H4 (cell line): ENCODE results near the gene MARCHF2. TPM values are rescaled to one million over a fixed set of nuclear protein-coding genes. Genes with fewer than 3 reads are reported as not detected.
"Not testable (repeated sequence)": the region's sequence is repeated elsewhere in the genome, so short reads cannot be mapped to it uniquely, and the experiment has no call there.

Source experiments
- DNase-seq: peaks from one replicate; pipeline ENCODE4 v3.0.0-alpha.2; 2015; ENCODE audit warnings: low spot score
- total RNA-seq: library from RNA; depleted of rRNA; stranded (reverse); fragments of >200 nt; shearing (Covaris generic); gene quantifications from 2 replicates; pipeline ENCODE4 v1.2.3, GENCODE V29; 2014

Gene MARCHF2
- total RNA-seq, 1 experiment from 2014 or later, result 30.6 TPM

DNA sequence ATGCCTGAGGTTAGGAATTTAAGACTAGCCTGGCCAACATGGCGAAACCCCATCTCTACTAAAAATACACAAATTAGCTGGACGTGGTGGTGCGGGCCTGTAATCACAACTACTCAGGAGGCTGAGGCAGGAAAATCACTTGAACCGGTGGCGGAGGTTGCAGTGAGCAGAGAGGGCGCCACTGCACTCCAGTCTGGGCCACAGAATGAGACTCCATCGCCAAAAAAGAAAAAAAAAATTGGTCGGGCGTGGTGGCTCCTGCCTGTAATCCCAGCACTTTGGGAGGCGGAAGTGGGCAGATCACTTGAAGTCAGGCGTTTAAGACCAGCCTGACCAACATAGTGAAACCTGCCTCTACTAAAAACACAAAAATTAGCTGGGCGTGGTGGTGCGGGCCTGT, 2.4 kb upstream of the MARCHF2 start:
- not testable (repeated sequence) for DNase-seq

DNA sequence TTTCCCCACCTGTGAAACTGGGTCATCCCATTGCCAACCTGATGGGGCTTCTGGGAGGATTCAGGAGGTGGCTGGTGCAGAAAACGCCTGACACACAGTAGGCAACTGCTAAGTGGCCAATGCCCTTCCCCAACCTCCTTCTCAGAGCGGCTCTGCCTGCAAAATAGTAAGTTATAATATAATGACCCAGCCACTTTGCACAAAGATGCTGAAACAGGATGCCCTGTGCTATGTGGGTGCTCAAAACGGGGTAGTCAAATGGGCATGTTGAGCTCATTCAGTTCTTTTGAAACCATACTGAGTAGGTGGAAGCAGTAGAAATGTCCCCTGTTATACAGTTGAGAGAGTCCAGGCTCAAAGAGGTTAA, 507 bp downstream of the MARCHF2 start:
- DNase-seq, result no peak

DNA sequence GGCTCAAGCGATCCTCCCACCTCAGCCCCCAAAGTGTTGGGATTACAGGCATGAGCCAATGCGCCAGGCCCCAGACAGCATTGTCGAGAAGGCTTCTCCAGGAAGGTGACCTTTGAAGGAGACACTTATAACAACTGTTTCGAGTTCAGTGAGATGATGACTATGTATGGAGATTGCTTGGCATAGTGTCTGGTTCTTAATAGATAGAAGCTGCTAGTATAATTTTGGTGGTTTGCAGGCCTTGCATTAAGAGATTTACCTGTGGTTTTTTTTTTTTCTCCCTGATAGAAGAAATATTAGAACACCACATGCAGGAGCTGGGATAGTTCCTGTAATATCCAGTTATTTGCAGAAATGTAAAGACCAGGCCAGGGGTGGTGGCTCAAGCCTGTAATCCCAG, 3.7 kb downstream of the MARCHF2 start:
- no peak for DNase-seq

DNA sequence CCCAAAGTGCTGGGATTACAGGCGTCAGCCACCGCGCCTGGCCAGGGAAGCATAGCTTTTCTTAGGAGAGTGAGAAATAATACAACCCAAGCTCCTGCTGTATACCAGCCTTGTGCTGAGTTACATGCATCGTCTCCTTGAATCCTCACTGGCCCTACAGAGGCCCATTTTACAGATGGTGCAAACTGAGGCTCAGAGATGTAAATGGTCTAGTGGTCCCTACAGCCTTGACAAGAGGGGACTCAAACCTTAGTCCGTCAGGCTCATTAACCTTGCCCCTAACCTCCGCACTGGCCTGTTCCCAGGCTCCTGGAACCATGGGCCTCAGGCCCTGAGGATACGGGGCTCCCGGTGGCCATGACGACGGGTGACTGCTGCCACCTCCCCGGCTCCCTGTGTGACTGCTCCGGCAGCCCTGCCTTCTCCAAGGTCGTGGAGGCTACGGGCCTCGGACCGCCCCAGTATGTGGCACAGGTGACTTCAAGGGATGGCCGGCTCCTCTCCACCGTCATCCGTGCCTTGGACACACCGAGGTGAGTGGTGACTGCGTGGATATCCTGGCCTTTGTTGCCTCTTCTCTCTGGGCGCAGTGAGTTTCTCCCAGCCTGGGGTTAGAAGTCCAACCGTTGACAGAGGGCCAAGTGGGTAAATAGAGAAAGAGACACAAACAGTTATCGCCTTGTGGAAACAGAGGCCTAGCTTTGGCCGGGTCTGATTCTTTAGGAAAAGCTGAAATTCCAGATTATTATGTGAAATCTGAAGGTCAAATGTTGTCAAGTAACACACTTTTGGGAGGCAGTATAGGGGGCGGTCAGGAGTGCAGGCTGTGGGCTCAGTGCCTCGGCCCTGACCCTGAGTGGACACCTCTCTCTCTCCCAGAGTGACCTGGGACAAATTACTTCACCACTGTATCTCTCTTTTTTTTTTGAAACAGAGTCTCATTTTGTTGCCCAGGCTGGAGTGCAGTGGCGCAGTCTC, 8.7 kb downstream of the MARCHF2 start:
- no peak for DNase-seq

DNA sequence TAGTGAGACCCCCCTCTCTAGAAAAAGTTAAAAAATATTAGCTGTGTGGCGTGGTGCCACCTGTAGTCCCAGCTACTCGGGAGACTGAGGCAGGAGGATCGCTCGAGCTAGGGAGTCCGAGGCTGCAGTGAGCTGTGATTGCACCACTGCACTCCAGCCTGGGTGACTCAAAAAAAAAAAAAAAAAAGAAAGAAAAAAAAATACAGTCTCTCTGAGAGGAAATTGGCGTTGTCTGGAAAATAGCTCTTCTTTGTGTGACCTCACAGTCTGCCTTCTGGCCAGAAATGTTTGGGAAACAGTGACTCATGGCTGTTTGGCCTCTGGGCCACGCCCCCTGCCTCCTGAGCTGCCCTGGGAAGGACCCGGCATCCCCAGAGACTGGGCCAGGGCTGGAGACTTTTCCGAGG, 10.7 kb downstream of the MARCHF2 start:
- DNase-seq, result peak; percentile 99

DNA sequence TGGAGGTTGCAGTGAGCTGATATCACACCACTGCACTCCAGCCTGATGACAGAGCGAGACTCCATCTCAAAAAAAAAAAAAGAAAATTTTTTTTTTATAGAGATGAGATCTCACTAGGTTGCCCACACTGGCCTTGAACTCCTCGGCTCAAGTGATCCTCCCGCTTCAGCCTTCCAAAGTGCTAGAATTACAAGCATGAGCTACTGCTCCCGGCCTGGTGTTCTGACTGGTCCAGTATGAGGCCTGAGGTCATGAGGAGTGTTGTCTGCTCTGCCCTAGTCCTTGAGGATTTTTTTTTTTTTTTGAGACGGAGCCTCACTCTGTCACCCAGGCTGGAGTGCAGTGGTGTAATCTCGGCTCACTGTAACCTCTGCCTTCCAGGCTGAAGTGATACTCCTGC, 12.2 kb downstream of the MARCHF2 start:
- not testable (repeated sequence) for DNase-seq

DNA sequence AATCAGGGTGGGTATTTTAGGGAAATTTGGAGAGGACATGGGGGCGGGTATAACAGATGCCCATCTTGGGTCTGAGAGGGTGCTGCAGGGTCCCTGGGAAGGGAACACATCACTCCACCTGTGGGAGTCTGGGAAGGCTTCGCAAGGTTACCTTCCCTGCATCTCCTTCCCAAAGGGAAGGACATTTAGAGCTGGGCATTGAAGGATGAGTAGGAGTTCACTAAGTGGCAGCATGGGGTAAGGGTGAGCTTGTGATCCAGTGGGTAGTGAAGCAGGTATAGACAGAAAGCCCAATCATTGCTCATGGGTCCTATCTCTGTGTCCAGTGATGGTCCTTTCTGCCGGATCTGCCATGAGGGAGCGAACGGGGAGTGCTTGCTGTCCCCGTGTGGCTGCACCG, 13.2 kb downstream of the MARCHF2 start:
- DNase-seq, result no peak

DNA sequence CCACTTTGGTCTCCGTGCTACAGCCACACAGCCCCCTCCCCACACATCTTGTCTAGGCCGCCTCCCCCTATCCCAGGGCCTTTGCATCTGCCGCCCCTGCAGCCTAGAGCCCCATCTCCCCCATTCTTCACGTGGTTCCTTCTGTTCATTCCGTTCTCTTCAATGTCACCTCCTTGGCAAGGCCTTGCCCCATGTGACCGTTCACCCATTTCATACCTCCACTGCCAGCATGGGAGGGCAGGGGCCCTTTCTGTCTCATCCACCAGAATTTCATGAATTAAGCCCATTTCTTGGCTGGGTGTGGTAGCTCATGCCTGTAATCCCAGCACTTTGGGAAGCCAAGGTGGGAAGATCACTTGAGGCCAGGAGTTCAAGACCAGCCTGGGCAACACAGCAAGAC, 15.9 kb downstream of the MARCHF2 start:
- DNase-seq, result no peak

DNA sequence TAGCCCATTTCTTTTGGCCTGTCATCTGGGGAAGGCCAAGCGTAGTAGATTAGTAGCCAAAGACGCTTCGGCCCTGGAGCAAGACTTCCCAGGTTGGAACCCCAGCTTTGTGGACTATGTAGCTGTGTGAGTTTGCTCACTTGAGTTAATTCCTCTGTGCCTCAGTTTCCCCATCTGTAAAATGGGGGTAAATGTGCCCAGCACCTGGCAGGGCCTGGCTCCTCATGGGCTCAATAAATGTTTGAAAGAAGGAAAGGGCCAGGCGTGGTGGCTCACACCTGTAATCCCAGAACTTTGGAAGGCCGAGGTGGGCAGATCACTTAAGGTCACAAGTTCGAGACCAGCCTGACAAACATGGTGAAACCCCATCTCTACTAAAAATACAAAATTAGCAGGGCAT, 16.7 kb downstream of the MARCHF2 start:
- no peak for DNase-seq

DNA sequence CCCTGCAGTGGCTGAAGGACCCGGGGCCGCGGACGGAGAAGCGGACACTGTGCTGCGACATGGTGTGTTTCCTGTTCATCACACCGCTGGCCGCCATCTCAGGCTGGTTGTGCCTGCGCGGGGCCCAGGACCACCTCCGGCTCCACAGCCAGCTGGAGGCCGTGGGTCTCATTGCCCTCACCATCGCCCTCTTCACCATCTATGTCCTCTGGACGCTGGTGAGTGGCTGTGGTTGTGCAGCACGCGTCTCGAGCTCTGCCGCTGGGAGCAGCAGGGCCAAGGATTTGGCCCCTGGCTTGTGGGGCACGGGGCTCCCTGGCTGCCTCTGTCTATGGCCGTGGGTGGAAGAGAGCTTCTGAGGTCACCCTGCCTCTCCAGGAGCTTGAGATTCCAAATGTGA, 17.5 kb downstream of the MARCHF2 start:
- DNase-seq, result no peak

DNA sequence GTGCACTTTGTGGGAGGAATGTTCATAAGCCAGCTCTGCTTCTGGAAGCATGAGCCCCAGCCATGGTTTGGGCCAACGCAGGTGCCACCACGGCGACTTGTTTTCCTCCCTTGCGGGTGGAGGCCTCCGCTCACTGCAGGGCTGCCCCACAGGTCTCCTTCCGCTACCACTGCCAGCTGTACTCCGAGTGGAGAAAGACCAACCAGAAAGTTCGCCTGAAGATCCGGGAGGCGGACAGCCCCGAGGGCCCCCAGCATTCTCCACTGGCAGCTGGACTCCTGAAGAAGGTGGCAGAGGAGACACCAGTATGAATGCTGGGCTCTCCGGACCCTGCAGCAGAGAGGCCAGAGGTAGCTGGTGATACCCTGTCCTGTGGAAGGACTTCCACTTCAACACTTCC, 25.1 kb downstream of the MARCHF2 start:
- DNase-seq, result no peak

DNA sequence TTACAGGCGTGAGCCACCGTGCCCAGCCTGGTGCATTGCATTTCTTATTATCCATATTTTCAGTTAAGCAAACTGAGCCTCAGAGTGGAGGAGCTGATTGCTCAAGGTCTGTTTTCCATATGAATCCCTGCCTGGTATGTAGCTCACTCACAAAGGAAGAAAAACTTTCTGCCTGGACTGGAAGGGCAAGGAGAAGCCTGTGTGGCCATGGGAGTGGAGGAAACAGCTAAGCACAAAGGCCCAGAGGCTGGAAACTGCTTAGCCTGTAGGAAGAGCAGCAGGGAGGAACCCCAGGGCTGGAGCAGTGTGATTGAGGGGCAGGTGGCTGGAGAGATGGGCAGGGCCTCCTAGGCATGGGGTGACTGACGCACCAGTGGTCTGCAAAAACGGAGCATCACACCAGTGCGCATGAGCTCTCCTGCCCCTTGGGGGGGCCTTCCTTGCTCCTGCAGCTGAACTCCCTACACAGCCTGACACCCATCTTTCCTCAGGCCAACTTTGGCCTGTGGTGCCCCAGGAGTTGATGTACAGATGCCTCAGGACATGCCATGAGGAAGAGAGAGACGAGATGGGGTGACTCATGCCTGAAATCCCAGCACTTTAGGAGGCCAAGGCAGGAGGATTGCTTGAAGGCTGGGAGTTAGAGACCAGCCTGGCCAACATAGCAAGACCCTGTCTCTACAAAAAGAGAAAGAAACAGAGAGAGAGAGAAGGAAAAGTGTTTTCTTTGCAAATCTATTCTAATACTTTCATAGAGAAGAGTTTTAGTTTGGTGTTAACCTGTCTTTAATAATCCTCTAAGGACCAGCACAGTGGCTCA, 28.8 kb downstream of the MARCHF2 start:
- no peak for DNase-seq

DNA sequence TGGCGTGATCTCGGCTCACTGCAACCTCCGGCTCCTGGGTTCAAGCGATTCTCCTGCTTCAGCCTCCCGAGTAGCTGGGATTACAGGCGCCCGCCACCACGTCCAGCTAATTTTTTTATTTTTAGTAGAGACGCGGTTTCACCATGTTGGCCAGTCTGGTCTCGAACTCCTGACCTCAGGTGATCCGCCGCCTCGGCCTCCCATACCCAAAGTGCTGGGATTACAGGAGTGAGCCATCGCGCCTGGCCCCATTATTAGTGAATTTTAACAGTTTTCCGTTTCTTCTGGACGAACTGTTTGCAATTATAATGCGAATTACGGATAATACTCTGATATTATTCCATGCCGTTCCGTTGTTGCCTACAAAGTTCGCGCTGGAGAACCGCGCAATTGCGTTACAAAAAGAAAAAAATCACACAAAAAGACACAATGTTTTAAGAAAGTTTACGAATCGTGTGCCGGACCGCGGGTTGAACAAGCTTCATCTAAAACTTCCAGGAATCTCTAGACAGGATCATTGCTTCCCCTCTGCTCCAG, 31.1 kb downstream of the MARCHF2 start:
- not testable (repeated sequence) for DNase-seq

DNA sequence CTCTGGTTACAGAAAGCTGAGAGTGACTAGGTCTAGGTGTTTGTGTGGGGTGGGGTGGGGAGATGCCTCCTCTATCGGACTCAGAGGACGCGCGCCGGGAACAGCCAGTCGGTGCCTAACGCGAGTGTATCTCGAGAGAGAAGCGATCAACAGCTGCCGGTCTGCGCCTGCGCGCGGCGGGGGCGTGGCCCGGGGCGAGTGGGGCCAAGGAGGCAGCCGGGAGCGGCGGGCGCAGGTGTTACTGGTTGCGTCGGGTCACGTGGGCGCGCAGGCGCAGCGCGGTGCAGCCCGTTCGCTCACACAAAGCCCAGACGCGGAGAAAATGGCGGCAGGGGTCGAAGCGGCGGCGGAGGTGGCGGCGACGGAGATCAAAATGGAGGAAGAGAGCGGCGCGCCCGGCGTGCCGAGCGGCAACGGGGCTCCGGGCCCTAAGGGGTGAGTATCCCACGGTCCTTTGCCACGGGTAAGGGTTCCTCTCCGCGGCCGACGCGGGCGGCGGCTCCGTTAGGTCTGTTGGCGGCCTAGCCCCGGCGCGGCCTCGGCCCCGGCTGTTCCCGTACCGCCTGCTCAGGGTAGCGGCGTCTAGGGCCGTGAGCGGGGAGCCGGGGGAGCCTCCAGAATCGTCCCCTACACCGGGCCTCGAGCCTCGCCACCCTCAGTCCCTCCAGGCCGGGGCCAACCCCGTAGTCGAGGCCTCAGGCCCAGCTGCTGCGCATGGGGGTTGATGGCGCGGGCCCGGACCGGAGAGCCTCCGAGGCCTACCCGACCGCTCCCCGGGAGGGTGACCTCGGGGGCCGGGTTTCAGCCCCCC, 31.8 kb downstream of the MARCHF2 start, which contains the start of gene HNRNPM:
Gene HNRNPM (plus strand): TSS at position 299 of the 811 bp plus-strand sequence. CDS start 24 bp downstream, at position 323.
- DNase-seq, result peak; percentile 98

DNA sequence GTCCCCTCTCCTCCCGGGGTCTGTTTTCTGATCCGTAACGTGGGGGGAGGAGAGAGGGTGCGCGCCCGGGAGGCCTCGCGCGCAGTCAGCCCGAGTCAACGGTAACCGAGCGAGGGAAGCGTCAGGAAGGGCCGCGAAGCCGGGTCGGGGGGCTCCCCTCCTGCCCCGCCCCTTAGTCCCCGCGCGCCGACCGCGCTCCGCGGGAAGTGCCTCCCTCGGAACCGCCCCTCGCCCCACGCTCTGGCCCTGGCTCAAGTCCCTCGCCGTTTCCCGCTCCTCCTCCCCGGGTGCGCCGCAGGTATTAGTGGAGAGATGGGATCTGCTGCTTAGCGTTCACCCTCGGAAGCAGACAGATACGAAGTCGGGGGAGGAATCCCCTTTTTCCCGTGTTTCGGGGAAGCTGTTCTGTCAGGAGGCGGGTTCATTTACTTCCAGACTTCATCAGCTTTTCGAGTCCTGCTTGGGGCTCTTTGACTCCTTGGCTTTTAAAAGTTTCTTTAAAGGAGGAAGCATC, 32.4 kb downstream of the MARCHF2 start:
- no peak for DNase-seq

DNA sequence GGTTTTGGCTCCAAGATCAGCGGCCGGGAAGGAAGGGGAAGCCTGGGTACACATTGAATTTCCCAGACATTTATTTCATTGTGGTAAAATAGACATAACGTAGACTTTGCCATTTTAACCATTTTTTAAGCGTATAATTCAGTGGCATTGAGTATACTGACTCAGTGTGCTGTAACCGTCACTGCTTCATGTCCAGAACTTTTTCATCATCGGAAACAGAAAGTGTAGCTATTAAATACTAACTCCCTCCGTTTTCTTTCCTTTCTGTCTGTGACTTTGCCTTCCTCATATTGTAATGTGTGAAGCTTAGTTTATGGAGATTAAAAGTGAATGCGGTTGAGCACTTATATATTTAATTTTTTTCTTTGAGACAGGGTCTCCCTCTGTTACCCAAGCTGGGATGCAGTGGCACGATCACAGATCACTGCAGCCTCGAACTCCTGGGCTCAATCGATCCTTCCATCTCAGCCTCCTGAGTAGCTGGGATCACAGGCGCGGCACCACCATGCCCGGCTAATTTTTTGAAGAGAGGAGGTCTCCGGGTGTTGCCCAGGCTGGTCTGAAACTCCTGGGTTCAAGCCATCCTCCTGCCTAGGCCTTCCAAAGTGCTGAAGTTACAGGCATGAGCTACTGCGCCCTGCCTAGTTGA, 33.1 kb downstream of the MARCHF2 start:
- no peak for DNase-seq

DNA sequence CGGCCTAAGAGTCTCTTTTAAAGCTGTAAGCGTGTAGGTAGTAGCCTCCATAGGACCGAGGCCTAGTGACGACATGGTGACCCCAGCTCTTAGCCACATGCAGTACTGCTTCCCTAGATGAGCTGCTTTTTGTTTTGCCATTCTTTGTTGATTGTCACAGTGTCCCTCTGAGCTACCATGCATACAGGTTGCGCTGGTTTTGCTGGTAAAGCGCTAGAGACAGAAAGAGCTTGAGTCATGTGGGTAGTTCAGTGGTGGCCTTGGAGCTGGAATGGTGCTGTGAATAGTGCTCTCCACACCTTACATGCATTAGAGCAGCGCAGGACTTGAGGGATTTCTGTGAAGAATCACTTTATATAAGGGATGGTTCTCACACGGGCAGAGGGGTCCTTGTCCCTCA, 36.7 kb downstream of the MARCHF2 start:
- DNase-seq, result no peak

DNA sequence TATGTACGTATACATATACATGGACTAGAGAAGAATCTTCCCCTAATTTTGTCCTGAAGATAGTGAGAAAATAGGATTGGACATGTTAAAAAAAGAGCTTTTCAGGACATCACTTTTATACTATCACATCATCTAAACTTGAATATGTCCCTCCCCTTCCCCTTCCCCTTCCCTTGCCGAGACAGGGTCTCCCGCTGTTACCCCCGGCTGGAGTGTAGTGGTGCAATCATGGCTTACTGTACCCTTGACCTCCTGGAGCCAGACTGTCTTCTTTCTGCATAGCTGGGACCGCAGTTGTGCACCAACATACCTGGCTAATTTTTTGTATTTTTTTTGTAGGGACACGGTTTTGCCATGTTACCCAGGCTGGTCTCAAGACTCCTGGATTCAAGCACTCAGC, 38.3 kb downstream of the MARCHF2 start:
- DNase-seq, result no peak

DNA sequence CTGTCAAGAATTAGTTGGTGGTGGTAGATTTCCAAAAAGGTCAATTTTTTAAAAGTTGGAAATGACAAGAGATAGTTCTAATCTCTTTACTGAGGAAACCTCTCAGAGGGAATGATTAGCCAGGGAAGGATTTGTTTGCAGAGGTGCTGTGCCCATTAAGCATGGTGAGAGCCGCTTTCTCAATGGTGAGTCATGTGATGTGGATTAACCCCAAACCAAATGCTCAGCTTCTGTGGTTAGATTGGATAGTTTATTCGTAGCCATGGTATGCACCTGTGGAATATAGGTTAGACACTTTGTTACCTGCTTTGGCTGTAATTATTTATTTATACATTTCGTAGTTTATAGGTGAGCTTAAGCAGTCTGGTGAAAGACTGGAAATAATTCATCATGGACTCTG, 38.8 kb downstream of the MARCHF2 start:
- DNase-seq, result peak; percentile 58

DNA sequence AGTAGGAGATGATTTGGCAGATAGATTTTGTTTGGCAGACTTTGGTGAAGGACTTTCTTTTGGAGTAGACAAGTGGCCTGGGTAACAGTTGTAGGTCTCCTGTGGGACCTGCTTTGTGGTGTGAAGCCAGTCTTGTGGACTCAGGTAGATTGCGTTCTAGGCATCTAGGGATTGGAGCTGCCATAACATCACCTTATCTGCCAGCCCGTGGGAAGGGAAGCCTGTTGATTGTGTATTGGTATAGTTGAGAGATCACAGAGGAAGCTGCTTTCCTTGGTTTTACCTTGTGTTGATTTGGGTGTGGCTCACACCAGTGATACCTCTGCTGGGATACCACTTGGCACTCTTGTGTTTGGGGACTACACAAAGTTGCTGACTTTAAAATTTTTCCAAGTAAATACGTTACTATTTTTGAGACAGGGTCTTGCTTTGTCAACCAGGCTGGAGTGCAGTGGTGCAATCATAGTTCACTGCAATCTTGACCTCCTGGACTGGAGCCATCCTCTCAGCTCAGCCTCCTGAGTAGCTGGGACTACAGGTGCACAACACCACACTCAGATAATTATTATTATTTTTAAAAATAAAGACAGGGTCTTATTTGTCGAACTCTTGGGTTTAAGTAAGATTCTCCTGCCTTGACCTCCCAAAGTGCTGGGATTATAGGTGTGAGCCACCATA, 39.5 kb downstream of the MARCHF2 start:
- no peak for DNase-seq
